Smooth muscle cell of the umbilical artery (primary cell): Measurements from ENCODE around the gene SIX3. TPM values are rescaled to one million over a fixed set of nuclear protein-coding genes. Genes with fewer than 3 reads are reported as not detected.

Experiments
- total RNA-seq: library from RNA; depleted of rRNA; stranded (reverse); fragments of >200 nt; gene quantifications from 2 replicates; pipeline ENCODE4 v1.2.3, GENCODE V29; 2014

Gene SIX3
- not detected in 2 replicates for total RNA-seq

DNA sequence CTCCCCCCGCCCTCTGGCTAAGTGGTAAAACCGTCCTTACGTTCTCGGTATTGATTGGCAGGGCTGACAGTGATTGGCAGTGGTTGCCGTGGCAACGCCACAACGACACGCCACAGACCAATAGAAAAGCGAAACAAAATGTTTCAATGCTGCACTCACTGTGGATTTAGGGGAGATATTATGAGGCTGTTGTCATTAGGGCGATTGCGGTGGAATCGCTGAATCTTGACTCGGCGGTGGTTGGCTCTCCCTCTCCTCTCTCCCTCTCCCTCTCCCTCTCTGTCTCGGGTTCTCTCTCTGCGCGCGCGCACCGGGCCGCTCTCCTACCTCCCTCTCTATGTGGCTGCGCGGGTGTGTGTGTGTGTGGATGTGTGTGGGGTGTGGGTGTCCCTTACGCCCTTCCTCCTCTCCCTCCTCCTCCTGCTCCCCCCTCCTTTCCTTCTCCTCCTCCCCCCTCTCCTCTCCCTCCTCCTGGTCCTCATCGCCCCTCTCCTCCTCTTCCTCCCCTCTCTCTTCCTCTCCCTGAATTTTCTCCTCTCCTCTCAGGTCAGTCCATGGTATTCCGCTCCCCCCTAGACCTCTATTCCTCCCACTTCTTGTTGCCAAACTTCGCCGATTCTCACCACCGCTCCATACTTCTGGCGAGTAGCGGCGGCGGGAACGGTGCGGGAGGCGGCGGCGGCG lies at the start of gene SIX3:
Gene SIX3 (plus strand): TSS at position 152 of the 684 bp plus-strand sequence. CDS start 403 bp downstream, at position 555.

Other genes with a start within 250 kb of the SIX3 start
- gene SIX2, start 67.8 kb downstream of the SIX3 start, total RNA-seq: 0.05 TPM in 1 of 2 replicates, not detected in the other